ENCODE measurements around the gene DDN.

GRCh38 chr12:48997719-48998496, 1.3 kb downstream of the DDN start:
- TF ChIP-seq CTCF (IDR thresholded peaks at IDR 0.05) (no peak), POLR2A (IDR thresholded peaks at IDR 0.05) (no peak)
